HepG2 (cell line): Measurements from ENCODE around the gene INSRR. TPM values are rescaled to one million over a fixed set of nuclear protein-coding genes. Genes with fewer than 3 reads are reported as not detected.

ENCODE experiments used
- ATAC-seq: fragments of 200-7000 bp; cut with Tn5 transposase; 3 replicates; pipeline ENCODE4 v1.9.1; 2020; ENCODE audit warnings: mild to moderate bottlenecking, moderate library complexity
- BruUV-seq: library from RNA; stranded (reverse); fragments of 400-500 nt; replicated peaks from 2 replicates; lab custom pipeline; 2021; lab: Mats Ljungman, UMichigan
- CTCF ChIA-PET: fragments of 300-600 bp; formaldehyde crosslinking; extraction: SDS; loops from one replicate; lab custom pipeline; 2021; ENCODE audit warnings: low total read pairs, inconsistent platforms, low intra/inter-chr PET ratio; lab: Yijun Ruan, JAX
- POLR2A ChIA-PET: fragments of 350-600 bp; sonication (Branson Sonifier 250); formaldehyde crosslinking; loops from one replicate; lab custom pipeline; 2020; ENCODE audit warnings: antibody characterized with exemption, inconsistent platforms; lab: Yijun Ruan, JAX
- DNase-seq: peaks from one replicate; pipeline ENCODE4 v3.0.0-alpha.2; 2015; ENCODE audit warnings: low spot score
- FAIRE-seq: peaks from 3 replicates; lab custom pipeline; 2011; peaks lifted over from hg19 to GRCh38; lab: Jason Lieb, UNC
- H2AFZ ChIP-seq: one replicate; pipeline ENCODE4 v1.6.1; 2011; ENCODE audit warnings: low read length, inconsistent platforms
- H3K27ac ChIP-seq: fragments of 300-600 bp; 3 replicates; pipeline ENCODE4 v1.8.0; 2011; ENCODE audit warnings: mixed run types, mild to moderate bottlenecking, mixed read lengths, low read length, inconsistent platforms; ENCODE audit not compliant: insufficient read depth; ENCODE audit errors: extremely low read length
- H3K27me3 ChIP-seq, 2 experiments: fragments of 200-600 bp in 1 of 2; 2 replicates in 1 of 2; 3 replicates in 1 of 2; pipeline versions ENCODE4 v1.6.0 to v1.8.0; 2011; ENCODE audit warnings: low read length in 2 of 2, mild to moderate bottlenecking in 2 of 2, moderate library complexity in 2 of 2, inconsistent platforms in 1 of 2; ENCODE audit not compliant: insufficient read depth in 2 of 2, control insufficient read depth in 1 of 2
- H3K36me3 ChIP-seq, 2 experiments: fragments of 200-600 bp in 1 of 2; replicated peaks in 1 of 2; 2 replicates in 1 of 2; 3 replicates in 1 of 2; pipeline versions ENCODE4 v1.5.1 to v1.8.0; 2011; ENCODE audit warnings: low read length in 2 of 2, inconsistent platforms in 1 of 2; ENCODE audit not compliant: insufficient read depth in 2 of 2, control insufficient read depth in 1 of 2
- H3K4me1 ChIP-seq: 2 replicates; pipeline ENCODE4 v1.5.1; 2012; ENCODE audit warnings: low read length, inconsistent platforms; ENCODE audit not compliant: insufficient read depth
- H3K4me2 ChIP-seq: 2 replicates; pipeline ENCODE4 v1.6.0; 2011; ENCODE audit warnings: low read depth, low read length, inconsistent platforms
- H3K4me3 ChIP-seq, 3 experiments: fragments of 200-600 bp in 1 of 3; sonication (generic), shearing (Covaris generic) in 1 of 3; replicated peaks in 1 of 3; 2 replicates each; pipeline ENCODE4 v1.5.1; 2011 to 2016; ENCODE audit warnings: low read length in 3 of 3, inconsistent platforms in 2 of 3, low read depth in 2 of 3, mild to moderate bottlenecking in 2 of 3, control low read depth in 1 of 3, mixed read lengths in 1 of 3; ENCODE audit not compliant: insufficient read depth in 1 of 3
- H3K79me2 ChIP-seq: one replicate; pipeline ENCODE4 v1.6.1; 2011; ENCODE audit warnings: low read length, inconsistent platforms; ENCODE audit not compliant: insufficient read depth
- H3K9ac ChIP-seq: 2 replicates; pipeline ENCODE4 v1.6.0; 2011; ENCODE audit warnings: mild to moderate bottlenecking, low read depth, low read length, inconsistent platforms; ENCODE audit not compliant: insufficient read depth
- H3K9me3 ChIP-seq: 2 replicates; pipeline ENCODE4 v1.5.1; 2012; ENCODE audit warnings: mild to moderate bottlenecking, low read length
- H4K20me1 ChIP-seq: 2 replicates; pipeline ENCODE4 v1.6.0; 2011; ENCODE audit warnings: inconsistent platforms, mild to moderate bottlenecking, low read length, moderate library complexity; ENCODE audit not compliant: insufficient read depth
- ATF7 ChIP-seq, 2 experiments: fragments of 450-650 bp in 1 of 2; sonication (generic) in 1 of 2; formaldehyde crosslinking in 1 of 2; IDR thresholded peaks; 2 replicates each; pipeline versions ENCODE4 v1.4.0 to v1.6.1; 2016 to 2020; ENCODE audit warnings: antibody characterized with exemption in 1 of 2, mild to moderate bottlenecking in 1 of 2, missing genetic modification reagents in 1 of 2
- CBFB ChIP-seq: sonication (generic); formaldehyde crosslinking; IDR thresholded peaks from 2 replicates; pipeline ENCODE4 v1.4.0; 2020; ENCODE audit warnings: missing genetic modification reagents
- GABPB1 ChIP-seq: IDR thresholded peaks from 2 replicates; pipeline ENCODE4 v1.6.1; 2016; ENCODE audit warnings: mild to moderate bottlenecking, missing genetic modification reagents, moderate library complexity, missing compliant biosample characterization
- HHEX ChIP-seq: IDR thresholded peaks from 2 replicates; pipeline ENCODE4 v1.6.1; 2016; ENCODE audit warnings: control low read depth
- PITX1 ChIP-seq: sonication (generic); formaldehyde crosslinking; IDR thresholded peaks from 2 replicates; pipeline ENCODE4 v1.5.1; 2020; ENCODE audit warnings: mild to moderate bottlenecking, missing genetic modification reagents
- ZNF512 ChIP-seq: sonication (generic); formaldehyde crosslinking; IDR thresholded peaks from 2 replicates; pipeline ENCODE4 v1.4.0; 2020; ENCODE audit warnings: mild to moderate bottlenecking, missing genetic modification reagents
- ZNF615 ChIP-seq: sonication (generic); formaldehyde crosslinking; IDR thresholded peaks from 2 replicates; pipeline ENCODE4 v1.5.0; 2020; ENCODE audit warnings: mild to moderate bottlenecking, missing genetic modification reagents, borderline replicate concordance
- ZNF670 ChIP-seq: sonication (generic); formaldehyde crosslinking; IDR thresholded peaks from 2 replicates; pipeline ENCODE4 v1.8.0; 2022; ENCODE audit warnings: mild to moderate bottlenecking, missing genetic modification reagents, borderline replicate concordance
- WGBS: methylation state at CpG from one replicate; pipeline ENCODE4 v1.1.6; 2017; ENCODE audit warnings: low lambda C conversion rate; 5-methylcytosine and 5-hydroxymethylcytosine counted together
- in situ Hi-C: cut with HindIII; loops from 2 replicates; pipeline ENCODE4 v1.10.0; 2017; ENCODE audit warnings: low pct_unique_long_range_greater_than_20kb; ENCODE audit not compliant: extremely low pct_ligation_motif_present
- intact Hi-C: fragments of 100-400 bp; cut with micrococcal nuclease; formaldehyde crosslinking; loops from one replicate; pipeline ENCODE4 v1.10.0; 2022; ENCODE audit not compliant: unreplicated experiment
- polyA plus RNA-seq, 8 experiments: library from polyadenylated mRNA; depleted of rRNA in 3 of 8; stranded (reverse) in 7 of 8; unstranded in 1 of 8; fragments of >200 nt; fragmentation: Illumina TruSeq in 4 of 8; extraction: Trizol in 4 of 8; gene quantifications; 2 replicates each; pipeline versions ENCODE4 v1.2.1 to v1.2.3, GENCODE V29; 2011 to 2016; ENCODE audit warnings: low read depth in 4 of 8, missing spikeins in 1 of 8, mixed read lengths in 1 of 8; ENCODE audit not compliant: insufficient read depth in 1 of 8
- total RNA-seq, 5 experiments: library from RNA; depleted of rRNA; stranded (reverse); fragments of >200 nt; fragmentation: Illumina TruSeq; extraction: Trizol; gene quantifications; 2 replicates each; pipeline ENCODE4 v1.2.3, GENCODE V29; 2016; ENCODE audit warnings: low read depth in 1 of 5

Gene INSRR
- total and polyA plus RNA-seq, 2 of the 13 experiments (the other 11 are each of a cell fraction or from before 2014, with no cell fraction given) = not detected

GRCh38 chr1:156899956-156900718 is 41.2 kb upstream of the INSRR start:
- ATAC-seq (no peak), DNase-seq (no peak), FAIRE-seq (no peak)
- no peaks in the 10 kb centered on the region for H3K9me3 ChIP-seq
- intact Hi-C loops (no loop called here), in situ Hi-C loops (no loop called here)
- no TSS peak for BruUV-seq
- H4K20me1 ChIP-seq = no peaks in the 10 kb centered on the region
- ChIA-PET CTCF (no interaction called here), POLR2A (no interaction called here)
- peaks cover 28% of the 10 kb centered on the region for H3K4me1 ChIP-seq
- H3K36me3 ChIP-seq = no peaks in the 10 kb centered on the region
- H3K27ac ChIP-seq = no peak overlapping the region
- H3K4me2 ChIP-seq = no peak overlapping the region
- no peak overlapping the region for H2AFZ ChIP-seq
- H3K4me3 ChIP-seq = no peak overlapping the region
- peaks cover 7 to 88% of the 10 kb centered on the region in 2 experiments for H3K27me3 ChIP-seq
- TF ChIP-seq ZNF512 (CRISPR knock-in tag) (no peak), ZNF615 (no peak), GABPB1 (CRISPR knock-in tag) (no peak), HHEX (no peak), ZNF670 (CRISPR knock-in tag) (no peak), CBFB (CRISPR knock-in tag) (no peak), ATF7 (IDR thresholded peaks at IDR 0.05) (no peak), ATF7 (CRISPR knock-in tag; IDR thresholded peaks at IDR 0.05) (no peak), PITX1 (CRISPR knock-in tag) (no peak)
- WGBS = 46% methylated on average over 12 of the region's 12 CpGs
- H3K79me2 ChIP-seq = no peaks in the 10 kb centered on the region
- H3K9ac ChIP-seq = no peak overlapping the region
